Muscle of back (tissue), 13 donors: ENCODE data around the gene CA10. TPM values are rescaled to one million over a fixed set of nuclear protein-coding genes. Genes with fewer than 3 reads are reported as not detected.
A peak's percentile ranks its signal among the peaks of the same experiment; 100 is the strongest.

Source experiments
- DNase-seq, 3 donors: peaks; one replicate each; pipeline versions ENCODE4 v3.0.0 to v3.0.0-alpha.2; 2013
- long read RNA-seq, 9 donors: transcript quantifications; one replicate each; lab custom pipeline, GENCODE V29; 2026
- polyA plus RNA-seq, 10 donors: library from polyadenylated mRNA; unstranded; fragments of 120-200 nt; gene quantifications; one replicate each; pipeline ENCODE4 v1.2.1, GENCODE V29; 2013; ENCODE audit not compliant: insufficient read length in 10 of 10

CA10 gene
- polyA plus RNA-seq, result 1 to 10 TPM; 2.0 to 10.0 (median 6.0) TPM
- long read RNA-seq, donor 1, result 0 reads
- long read RNA-seq, donor 2, result 0 reads
- long read RNA-seq, donor 3, result 0 reads
- long read RNA-seq, donor 4, partial matches to known transcripts, result 0 of 1 reads
- long read RNA-seq, donor 4, other reads (novel, unspliced or antisense), result 0 of 1 reads
- long read RNA-seq, donor 5, partial matches to known transcripts, result 0 of 1 reads
- long read RNA-seq, donor 5, other reads (novel, unspliced or antisense), result 0 of 1 reads
- long read RNA-seq, donor 6, result 0 reads
- long read RNA-seq, donor 7, result 0 reads
- long read RNA-seq, donor 8, partial matches to known transcripts, result 0 of 1 reads
- long read RNA-seq, donor 8, other reads (novel, unspliced or antisense), result 0 of 1 reads
- long read RNA-seq, donor 9, partial matches to known transcripts, result 0 of 1 reads
- long read RNA-seq, donor 9, other reads (novel, unspliced or antisense), result 0 of 1 reads

DNA sequence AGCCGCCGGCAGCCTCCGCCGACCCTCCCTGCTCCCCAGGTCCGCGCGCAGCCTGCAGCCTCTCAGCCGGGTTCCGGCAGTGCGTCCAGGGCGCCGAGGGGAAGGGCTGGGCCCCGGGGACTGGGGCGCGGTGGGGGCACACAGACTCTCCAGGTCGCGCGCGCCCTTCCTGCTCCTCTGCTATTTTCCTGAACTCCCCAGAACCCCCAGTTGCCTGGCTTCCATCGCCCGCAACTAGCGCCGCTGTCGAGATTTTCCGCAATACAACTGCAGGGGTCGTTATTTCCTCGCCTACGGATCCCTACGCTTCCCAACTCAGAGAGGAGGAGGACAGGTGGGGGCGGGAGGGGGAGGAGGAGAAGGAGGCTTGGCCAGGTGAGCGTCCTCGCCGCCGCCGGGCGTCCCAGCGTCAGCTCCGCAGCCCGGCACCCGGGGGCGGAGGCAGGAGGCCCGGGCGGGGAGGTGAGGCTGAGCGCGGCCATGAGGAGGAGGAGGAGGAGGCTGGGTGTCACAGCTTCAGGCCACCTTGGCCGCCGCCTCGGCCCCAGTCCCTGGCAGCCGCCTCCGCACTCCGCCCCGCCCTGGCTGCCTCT is at the start of gene CA10:
Gene CA10, minus strand, starts transcription at position 265 of the 593 bp plus-strand sequence.
- no peak for DNase-seq

DNA sequence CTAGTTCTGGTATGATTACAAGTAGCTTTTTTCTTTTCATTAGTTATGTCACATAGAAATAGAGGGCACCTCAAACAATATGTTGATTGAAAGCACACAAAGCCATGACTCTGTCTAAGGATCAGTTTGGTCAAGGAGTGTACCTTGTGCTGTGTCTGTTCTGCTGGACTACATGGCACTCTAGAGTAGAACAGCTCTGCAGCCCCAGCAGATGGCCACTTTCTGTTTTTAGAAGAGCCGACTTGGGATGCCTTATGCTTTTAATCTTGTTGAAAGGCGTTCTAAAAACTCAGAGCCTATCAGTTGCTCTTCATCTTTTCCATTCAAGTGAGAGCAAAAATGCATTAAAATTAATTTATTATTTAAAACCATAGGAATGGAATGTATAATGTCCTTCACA is 49.3 kb upstream of the CA10 start:
- DNase-seq, result no peak

DNA sequence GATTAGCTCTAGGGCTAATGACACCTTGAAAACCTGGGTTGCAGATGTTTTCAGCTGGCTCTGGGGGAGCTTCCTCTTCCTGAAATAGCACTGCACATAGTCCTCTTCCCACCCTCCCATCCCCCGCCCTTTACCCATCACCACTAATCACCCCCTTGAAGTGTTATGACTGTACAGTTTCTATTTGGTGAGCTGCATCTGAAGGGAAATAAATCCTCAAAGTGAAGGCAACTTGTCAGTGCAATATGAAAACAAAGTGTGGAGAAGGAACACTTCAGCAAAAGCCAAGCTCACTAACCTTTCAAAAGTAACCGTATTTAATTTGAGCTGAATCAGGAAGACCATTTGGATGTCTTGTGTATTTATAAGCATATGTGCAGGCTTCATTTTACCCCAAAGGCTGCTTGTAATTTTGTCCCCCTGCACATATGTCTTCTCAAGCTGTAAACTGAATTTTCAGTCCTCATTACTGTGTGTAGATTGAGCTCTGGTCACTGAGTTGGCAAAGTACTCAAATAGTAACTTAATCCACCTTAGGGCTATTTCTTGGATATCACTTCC is 44.1 kb upstream of the CA10 start:
- DNase-seq, result no peak

DNA sequence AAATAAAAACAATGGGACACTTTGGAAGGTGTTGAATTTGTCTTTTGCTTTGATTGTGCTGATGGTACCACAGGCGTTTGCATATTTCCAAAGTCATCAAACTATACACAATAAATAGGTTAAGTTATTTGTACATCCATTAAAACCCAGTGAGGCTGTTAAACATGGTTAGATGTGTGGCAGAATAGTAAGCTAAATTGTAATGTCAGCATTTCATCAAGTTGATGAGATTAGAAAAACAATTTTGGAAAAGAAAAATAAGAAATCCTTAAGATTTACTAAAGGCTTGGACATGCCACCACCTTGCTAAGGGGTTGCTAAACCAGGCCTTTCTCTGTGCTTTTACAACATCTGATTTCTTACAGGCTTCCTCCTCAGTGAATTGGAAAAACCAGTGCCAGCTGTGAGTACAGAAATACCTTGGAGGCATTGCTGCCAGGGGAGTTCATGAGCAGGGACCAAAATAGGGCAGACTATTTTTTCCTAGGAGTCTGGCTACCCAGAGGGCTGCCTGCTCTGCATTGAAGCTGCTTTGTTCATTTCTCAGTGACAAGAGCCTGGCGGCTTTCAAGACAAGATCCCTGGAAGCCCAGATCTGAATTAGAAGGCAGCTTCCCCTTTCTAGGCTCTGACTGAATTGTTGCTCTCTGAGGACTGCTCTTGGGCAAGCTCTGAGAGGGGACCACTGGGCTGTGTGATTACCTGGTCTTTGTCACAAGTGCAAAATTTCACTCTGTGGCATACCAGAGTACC is 43.4 kb upstream of the CA10 start:
- DNase-seq, result no peak

DNA sequence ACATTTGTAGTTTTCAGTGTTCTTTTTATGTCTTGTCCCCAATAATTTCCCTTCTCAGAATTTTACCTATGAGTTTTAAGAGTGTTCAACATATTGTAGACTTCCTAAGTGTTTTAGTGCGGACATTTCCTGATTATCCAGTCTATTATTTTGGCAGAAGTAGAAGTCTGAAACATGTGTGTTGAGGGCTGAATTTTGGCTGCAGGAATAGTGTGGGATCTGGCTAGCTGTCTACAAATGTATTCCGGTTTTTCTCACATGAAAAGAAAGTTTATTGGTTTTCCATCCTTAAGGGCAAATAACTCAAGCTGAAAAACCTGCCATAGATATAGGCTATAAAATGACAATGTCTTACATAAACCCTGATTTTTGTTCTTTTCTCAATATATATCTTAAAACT is 33.0 kb upstream of the CA10 start:
- DNase-seq, result peak in 1 of 3 donors; percentile 59

DNA sequence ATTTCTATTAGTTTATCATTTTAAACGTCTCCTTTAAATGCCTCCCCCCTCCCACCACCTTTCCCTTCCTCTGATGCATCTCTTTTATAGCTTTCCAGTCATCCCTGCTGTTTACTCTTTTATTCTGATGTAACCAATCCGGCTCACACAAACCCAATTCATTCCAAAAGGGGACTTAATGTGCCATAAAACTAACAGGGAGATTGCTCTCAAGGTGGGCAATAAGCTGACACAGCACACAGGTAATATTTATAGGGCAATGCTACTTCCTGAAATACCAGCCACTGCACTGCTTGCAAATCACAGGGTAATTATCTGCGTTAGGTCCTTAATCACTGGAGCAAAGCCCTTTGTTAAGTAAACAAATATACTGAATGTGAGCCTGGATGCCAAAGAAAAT is 23.3 kb upstream of the CA10 start:
- no peak for DNase-seq

DNA sequence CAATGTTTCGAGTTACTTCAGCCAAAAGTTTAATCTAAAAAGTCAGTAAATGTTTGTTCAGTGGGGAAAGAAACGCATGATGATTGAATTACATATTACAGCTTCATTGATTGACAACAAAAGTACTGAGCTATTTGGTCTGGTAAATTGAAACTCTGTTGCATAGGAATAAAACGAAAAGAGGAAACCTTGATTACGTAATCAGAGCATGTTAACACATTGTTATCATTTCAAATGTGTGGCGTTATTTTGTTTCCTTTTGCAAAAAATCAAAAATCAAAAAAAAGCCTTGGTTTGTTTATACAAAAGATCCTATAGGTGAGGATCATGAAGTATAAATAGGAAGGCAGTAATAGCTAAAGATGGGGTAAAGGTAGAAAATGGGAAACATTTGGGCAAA is 19.5 kb upstream of the CA10 start:
- no peak for DNase-seq

DNA sequence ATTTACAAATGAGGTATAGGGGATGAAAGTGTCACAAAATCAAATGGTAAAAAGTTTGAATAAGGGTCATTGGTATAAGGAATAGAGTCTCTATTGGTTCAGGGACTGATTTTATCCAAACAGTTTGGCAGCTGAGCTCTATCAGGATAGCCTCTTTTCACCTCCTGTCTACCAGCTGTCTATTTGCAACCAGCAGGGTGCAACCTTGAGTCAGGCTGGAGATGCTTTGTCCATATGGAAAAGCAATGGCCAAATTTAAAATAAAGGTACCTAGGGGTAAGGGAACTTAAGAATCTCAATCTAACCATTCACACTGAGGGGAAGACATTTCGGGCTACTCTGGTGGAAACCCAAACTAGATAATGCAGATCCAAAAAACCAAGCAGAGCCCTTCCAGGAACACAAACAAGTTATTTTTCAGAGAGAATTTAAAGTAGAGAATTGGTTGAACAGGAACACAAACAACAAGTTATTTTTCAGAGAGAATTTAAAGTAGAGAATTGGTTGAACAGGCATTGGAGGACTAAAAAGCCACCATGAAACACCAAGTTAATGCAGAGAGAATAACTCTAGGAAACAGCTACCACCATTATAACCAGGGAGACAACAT is 12.6 kb upstream of the CA10 start:
- peak in 2 of 3 donors; percentile 12 to 51 for DNase-seq

DNA sequence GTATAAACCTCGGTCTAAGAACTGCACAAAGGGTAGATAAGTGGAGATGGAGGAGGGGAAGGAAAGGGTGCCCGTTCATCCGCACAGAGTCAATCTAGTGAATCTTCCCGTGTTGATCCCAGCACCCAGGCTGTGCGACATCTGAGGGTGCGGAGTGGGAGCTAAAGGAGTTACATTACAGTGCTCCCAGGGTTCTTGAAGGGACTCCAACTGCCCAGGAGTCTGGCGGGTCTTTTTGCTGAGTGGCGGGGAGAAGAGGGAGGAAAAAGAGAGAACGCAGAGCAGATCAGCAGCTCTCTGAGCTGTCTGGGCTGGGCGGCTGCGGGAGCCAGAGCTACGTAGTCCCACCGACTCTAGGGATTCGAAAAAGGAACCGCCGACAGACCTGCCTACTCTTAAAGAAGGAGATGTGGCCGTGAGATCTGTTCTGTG is 1.6 kb upstream of the CA10 start:
- DNase-seq, result no peak

DNA sequence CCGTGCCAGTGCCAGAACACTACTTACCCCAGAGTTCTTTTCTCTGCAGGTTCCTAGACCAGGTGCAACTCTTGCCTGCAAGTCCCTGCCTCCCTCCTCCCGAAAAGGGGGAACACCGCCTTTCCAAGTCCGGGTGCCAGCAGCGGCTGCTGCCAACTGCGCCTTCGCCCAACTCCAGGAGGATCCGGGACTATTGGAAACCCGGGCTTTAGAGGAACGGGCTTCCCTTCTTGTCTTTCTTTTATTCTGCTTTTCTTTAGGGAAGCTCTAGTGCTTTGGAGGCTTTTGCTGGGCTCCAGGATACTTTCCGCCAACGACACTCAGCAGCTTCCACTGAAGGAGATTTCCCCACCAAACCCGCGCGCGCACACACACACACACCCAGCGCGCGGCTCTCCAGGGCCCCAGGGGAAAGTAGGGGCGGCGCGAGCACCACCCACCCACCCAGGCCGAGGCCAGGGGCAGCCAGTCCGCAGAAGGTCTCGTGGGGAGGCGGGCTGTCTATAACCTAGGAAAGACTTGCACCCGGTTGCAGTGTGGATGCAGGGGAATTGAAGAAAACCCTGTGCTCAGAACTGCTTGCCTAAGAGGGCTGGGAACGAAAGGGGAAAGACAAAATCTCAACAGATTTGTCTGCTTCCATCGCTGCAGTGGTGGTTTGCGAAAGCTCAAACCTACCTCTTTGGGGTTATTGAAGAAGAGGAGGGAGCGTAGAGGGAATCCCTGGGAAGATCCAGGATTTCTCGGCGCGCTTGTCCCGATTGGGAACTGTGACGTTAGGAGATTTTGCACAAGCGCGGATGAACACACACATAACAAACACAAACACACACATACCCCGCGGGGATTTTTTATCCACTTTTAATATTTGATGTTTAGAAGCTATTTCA is 977 bp upstream of the CA10 start:
- no peak for DNase-seq

DNA sequence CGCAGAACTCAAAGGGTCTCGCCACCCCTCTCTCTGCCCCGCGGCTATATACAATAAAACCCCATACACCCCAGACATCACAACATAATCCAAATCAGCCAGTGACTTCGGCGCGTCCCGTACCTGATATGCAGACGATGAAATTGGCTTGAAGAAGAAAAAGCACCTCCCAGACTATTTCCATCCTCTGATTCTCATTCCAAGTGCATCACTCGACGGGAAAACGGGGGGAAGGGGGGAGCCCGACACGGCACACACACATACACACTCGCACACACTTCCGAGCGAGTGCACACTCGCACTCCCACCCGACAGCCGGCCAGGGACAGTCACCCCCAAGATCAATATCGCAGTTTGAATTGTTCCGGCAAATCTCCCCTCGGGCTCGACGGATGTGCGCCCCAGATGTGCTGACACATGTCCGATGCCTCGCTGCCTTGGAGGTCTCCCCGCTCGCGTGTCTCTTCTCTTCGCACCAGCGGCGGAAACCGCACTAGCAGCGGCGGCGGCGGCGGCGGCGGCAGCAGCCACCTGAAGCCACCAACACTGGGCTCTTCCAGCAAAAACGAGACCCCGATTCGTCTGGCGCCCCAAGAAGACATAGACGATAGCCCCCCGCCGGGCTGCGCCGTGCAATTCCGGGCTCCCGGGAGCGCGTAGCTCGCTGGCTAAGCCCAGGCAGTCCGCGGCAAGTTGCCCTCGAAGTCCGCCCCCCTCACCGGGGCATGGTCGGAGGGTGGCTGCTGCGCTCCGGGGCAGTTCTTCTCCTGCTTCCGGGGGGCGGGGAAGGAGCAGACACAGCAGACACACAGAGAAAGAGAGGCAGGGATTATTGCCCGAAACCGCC is 688 bp downstream of the CA10 start:
- DNase-seq, result no peak

DNA sequence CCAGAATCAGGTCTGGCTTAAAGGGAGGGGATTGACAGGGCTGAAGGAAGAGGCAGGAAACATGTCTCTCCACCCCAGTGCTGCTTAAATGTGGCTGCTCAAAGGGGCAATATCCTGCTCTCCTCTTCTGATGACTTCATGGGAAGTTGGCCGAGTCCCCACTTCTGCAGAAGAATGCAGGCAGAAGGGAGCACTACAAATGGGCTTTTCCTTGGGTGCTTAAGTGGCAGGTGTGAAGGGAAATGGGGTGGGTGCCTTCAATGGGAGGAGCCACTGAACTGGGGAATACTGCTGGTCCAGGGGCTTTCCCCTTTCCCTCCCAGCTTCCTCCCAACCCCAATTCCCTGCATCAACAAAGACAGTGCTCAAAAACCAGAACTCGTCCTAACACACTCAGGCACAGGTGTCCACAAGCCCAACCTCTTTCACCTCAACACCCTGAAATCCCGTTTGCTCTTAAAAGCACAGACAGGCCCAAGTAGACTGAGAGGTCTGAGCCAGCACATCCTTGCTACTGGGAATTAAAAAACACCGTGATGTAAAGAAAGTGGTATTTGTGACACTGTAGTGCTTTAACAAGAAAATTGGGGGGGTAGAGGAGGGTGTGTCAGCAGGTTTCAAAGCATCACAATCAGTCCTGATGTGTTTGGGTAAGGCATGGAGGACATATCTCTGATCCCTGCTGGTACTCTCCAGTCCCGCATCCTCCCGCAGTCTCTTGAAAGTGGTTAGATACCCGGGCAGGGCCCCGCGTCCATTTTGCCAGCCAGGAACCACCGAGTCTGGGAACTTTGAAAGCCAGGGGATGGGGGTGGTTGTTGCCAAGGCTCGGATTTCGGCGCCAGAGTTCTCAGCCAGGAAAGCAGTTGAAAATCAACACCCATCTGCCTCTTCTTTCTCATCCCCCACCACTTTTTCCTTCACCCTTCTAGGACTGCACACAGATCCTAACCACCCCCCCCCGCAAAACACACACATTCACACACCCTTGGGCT is 1.6 kb downstream of the CA10 start:
- no peak for DNase-seq

DNA sequence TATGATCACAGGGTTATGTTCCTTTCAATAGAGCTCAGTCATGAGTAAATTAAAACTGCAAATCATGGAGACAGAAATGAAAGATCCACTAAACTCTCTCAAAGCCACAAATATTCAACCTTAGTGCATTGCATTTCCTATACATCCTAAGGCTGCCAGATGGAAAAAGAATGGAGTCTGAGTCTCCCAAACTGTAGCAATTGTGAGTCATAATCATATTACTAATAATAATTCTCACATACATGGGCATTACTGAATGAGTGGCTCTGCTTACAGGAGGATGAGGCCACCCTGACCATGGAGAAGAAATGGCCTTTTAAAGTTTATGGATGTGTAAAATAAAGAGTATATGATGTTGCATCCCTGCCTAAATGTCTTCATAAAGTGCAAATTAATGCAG is 3.2 kb downstream of the CA10 start:
- DNase-seq, result no peak

DNA sequence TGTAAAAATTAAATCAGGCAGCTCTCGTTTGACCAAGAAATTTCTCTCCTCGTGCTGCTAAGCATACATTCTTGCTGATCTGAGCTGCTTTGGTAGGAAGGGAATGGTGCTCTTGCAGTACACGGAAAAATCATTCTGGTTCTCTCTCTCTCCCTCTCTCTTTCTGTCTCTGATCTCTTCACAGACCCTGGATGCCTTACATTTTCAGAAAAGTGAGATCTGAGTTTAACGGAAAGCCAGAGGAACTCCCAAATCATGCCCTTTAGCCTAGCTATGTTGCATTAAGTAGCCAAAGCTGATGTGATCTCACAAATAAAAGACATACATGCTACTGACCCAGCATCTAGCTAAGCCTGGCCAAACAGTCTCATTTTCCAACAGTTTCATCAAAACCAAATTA is 4.0 kb downstream of the CA10 start:
- DNase-seq, result no peak

DNA sequence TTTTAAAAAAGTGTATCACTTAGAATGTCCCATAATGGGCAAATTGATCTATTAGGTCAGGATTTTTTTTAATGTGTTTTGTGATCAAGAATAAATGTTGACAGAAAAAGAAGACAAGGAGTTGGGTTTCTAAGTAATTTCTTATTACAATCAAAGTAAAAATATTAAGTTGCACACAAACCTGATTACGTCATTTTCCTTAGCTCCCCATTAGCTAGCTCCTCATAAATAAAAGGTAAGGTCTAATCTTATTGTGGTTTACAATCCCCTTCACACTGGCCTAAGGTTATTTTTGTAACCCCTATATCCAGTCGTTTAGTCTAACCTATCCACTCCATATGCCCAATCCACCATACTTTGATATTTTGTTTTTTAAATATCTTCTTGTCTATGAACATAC is 7.6 kb downstream of the CA10 start:
- no peak for DNase-seq

DNA sequence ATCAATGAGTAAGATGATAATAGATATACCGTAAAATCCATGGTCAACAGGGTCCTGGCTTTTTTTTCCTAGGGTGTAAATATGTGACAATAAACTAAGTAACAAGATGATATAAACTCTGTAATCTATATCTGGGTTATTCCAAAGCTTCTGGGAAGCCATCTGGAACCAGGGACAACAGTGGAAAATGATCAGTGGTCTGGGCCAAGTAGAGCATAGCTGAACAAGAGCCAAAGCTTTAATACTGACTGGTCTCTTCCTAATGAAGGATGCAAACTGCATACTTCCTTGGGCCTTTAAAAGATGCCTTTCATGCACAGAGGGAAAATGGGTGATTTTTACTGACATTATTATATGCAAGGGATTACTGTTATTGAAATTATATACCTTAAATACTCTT is 8.9 kb downstream of the CA10 start:
- DNase-seq, result no peak

DNA sequence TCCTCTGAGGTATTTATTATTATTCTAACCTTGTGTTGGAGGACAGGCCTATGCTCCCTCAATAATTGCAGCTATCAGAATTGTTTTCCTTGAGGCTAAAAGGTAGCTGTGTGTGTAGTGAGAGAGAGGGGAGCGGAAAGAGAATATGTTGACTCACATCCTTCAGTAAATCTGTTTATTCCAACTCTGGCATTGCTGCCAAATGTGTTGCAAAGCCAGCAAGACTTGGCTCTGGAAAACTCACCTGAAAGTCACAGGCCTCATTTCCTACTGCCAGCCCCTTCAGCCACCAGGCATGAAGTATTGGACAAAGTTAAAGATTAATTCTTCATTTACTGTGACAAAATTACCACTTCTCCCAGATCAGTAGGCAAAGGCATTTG is 9.6 kb downstream of the CA10 start:
- DNase-seq, result no peak

DNA sequence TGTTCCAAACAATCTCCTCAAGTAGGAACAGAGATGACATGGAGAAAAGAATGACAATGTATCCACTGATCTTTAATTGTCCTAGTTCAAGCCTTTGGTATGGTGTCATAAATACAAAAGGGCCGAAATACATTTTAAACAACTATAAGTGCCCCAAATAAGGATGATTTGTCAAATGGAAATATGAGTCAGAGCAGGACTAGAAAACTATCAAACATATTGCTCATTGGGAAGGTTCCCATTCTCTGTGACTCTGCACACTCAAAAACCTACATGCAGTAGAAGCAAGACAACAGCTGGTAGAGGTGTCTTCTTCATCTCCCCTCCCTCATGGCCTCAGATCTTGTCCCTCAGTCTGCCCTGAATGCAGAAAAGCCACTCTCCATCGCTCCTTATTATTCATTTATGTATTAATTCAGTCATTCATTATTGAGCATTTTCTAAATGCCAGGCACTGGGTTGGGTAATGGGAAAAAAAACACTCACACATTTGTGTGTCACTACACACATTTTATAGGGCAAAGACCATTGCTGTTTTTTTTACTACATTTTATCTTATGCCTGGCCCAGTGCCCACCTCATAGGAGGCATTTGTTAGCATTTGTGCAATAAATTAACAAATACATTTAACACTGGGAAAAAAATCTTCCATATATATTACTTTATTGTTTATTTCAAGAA is 10.1 kb downstream of the CA10 start:
- DNase-seq, result no peak
